BLaER1 treated with 17β-estradiol and CSF1 and Interleukin-3, amounts not matched to agents 10 nM and 100 nM (cell line): ENCODE results near the gene EPHA4.
"Not testable (repeated sequence)": the region's sequence is repeated elsewhere in the genome, so short reads cannot be mapped to it uniquely, and the experiment has no call there.

Experiments used
- H3K27ac ChIP-seq, 11 experiments: shearing (Covaris generic); formaldehyde crosslinking; 2 replicates each; pipeline ENCODE4 v1.8.1; 2022
- H3K27me3 ChIP-seq, 11 experiments: shearing (Covaris generic); formaldehyde crosslinking; 2 replicates each; pipeline ENCODE4 v1.8.1; 2022
- H3K36me3 ChIP-seq, 11 experiments: shearing (Covaris generic); formaldehyde crosslinking; 2 replicates each; pipeline ENCODE4 v1.8.1; 2022
- H3K4me1 ChIP-seq, 10 experiments: shearing (Covaris generic); formaldehyde crosslinking; 2 replicates each; pipeline ENCODE4 v1.8.1; 2022
- H3K4me2 ChIP-seq, 11 experiments: shearing (Covaris generic); formaldehyde crosslinking; 2 replicates each; pipeline ENCODE4 v1.8.1; 2022
- H3K4me3 ChIP-seq, 10 experiments: shearing (Covaris generic); formaldehyde crosslinking; 2 replicates each; pipeline ENCODE4 v1.8.1; 2022
- H3K9ac ChIP-seq, 11 experiments: shearing (Covaris generic); formaldehyde crosslinking; 2 replicates each; pipeline ENCODE4 v1.8.1; 2022
- H3K9me3 ChIP-seq, 11 experiments: shearing (Covaris generic); formaldehyde crosslinking; replicated peaks in 1 of 11; 2 replicates each; pipeline ENCODE4 v1.8.1; 2022
- H4K20me1 ChIP-seq, 11 experiments: shearing (Covaris generic); formaldehyde crosslinking; 2 replicates each; pipeline ENCODE4 v1.8.1; 2022
- Cebpa-rat ChIP-seq, 11 experiments: shearing (Covaris generic); IDR thresholded peaks; 2 replicates each; pipeline ENCODE4 v1.8.1; 2022

Gene EPHA4

GRCh38 chr2:221518935-221519625 lies 53.0 kb downstream of the EPHA4 start:
- no peaks in the 10 kb centered on the region; a peak in 1 of 22 replicates for H3K9me3 ChIP-seq
- H4K20me1 ChIP-seq: no peaks in the 10 kb centered on the region; a peak in 1 of 22 replicates
- H3K27me3 ChIP-seq: no peaks in the 10 kb centered on the region
- H3K9ac ChIP-seq: no peak overlapping the region
- peak overlapping the region; percentile 25 to 82 (median 73); a peak in 17 of 22 replicates for H3K4me2 ChIP-seq
- H3K4me1 ChIP-seq: peaks cover 30 to 45% (median 43%) of the 10 kb centered on the region in 10 experiments
- TF ChIP-seq Cebpa-rat (IDR thresholded peaks at IDR 0.05): no peak
- H3K36me3 ChIP-seq: no peaks in the 10 kb centered on the region
- H3K4me3 ChIP-seq: no peak overlapping the region
- 0 out of 22 replicates have a peak overlapping the region, but pooled peaks of 1 of the 11 experiments have one; percentile 41 for H3K27ac ChIP-seq

DNA sequence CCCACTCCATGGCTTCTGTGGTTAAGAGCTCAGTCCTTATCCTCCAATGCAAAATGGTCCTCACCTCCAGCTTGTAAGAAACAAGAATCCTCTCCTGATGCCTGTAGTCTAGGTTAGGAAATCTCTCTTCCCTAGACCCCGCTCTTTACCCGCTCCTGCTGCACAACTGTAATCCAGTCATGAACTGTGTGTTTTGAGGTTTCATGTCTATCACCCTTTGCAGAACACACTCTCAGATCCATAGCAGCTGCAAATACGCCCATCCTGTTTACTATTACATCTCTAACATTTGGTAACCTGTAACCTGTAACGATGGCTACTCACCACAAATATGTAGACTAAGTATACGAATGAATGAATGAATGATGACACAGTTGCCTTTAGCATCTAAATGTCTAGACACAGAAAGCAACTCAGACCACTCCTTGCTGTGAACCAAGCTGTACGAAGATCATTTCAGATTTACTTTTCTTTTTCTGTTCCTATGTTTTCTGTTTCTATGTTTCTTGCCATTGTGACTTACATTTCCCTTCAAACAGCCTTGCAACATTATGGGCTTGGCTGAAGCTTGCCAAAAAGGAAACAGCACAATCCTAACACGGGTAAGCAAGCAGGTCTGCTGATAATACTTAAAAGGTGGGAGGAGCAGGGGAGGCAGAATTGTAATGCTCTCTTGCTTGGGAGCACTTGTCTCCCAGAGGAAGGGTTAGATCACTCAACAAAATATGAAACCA lies 53.7 kb downstream of the EPHA4 start:
- H3K4me2 ChIP-seq: peak overlapping the region; percentile 60 to 82 (median 74)
- H3K9me3 ChIP-seq: no peaks in the 10 kb centered on the region; a peak in 1 of 22 replicates
- peak overlapping the region in 5 of 11 experiments; percentile 11 to 58 (median 41); a peak in 7 of 22 replicates for H3K27ac ChIP-seq
- peaks cover 30 to 45% (median 43%) of the 10 kb centered on the region in 10 experiments for H3K4me1 ChIP-seq
- no peaks in the 10 kb centered on the region for H3K27me3 ChIP-seq
- no peak overlapping the region for H3K4me3 ChIP-seq
- H3K36me3 ChIP-seq: no peaks in the 10 kb centered on the region
- no peak overlapping the region for H3K9ac ChIP-seq
- TF ChIP-seq Cebpa-rat (IDR thresholded peaks at IDR 0.05): no peak
- H4K20me1 ChIP-seq: no peaks in the 10 kb centered on the region; a peak in 1 of 22 replicates

- Histone ChIP-seq H3K36me3 (no peaks in the 10 kb centered on the region), H3K27ac (peak overlapping the region in 6 of 11 experiments; percentile 11 to 58 (median 46); a peak in 10 of 22 replicates), H3K27me3 (no peaks in the 10 kb centered on the region), H3K9ac (no peak overlapping the region), H3K4me1 (peaks cover 30 to 45% (median 43%) of the 10 kb centered on the region in 10 experiments), H3K4me2 (peak overlapping the region; percentile 60 to 82 (median 74)), H3K9me3 (no peaks in the 10 kb centered on the region; a peak in 1 of 22 replicates), H3K4me3 (no peak overlapping the region), H4K20me1 (no peaks in the 10 kb centered on the region; a peak in 1 of 22 replicates)
- no peak for TF ChIP-seq Cebpa-rat (IDR thresholded peaks at IDR 0.05)
Observed at GRCh38 chr2:221517696-221518151, 54.4 kb downstream of the EPHA4 start.

GRCh38 chr2:221517146-221517695 lies 54.9 kb downstream of the EPHA4 start:
- Histone ChIP-seq H3K27ac (peak overlapping the region in 6 of 11 experiments; percentile 11 to 58 (median 46); a peak in 9 of 22 replicates), H3K9me3 (no peaks in the 10 kb centered on the region; a peak in 1 of 22 replicates), H3K4me2 (peak overlapping the region; percentile 60 to 82 (median 74)), H3K9ac (no peak overlapping the region), H4K20me1 (no peaks in the 10 kb centered on the region; a peak in 1 of 22 replicates), H3K27me3 (no peaks in the 10 kb centered on the region), H3K4me3 (no peak overlapping the region), H3K36me3 (no peaks in the 10 kb centered on the region), H3K4me1 (peaks cover 30 to 45% (median 43%) of the 10 kb centered on the region in 10 experiments)
- TF ChIP-seq Cebpa-rat (IDR thresholded peaks at IDR 0.05): no peak

GRCh38 chr2:221515864-221516263 lies 56.2 kb downstream of the EPHA4 start:
- no peak overlapping the region for H3K4me2 ChIP-seq
- H3K4me1 ChIP-seq: peaks cover 24 to 36% (median 33%) of the 10 kb centered on the region in 10 experiments
- no peak for TF ChIP-seq Cebpa-rat (IDR thresholded peaks at IDR 0.05)
- no peak overlapping the region for H3K27ac ChIP-seq
- no peaks in the 10 kb centered on the region for H3K27me3 ChIP-seq
- H3K4me3 ChIP-seq: no peak overlapping the region
- H3K9me3 ChIP-seq: peaks cover 0 to 5% (median 0%) of the 10 kb centered on the region in 11 experiments; a peak in 3 of 22 replicates
- H3K9ac ChIP-seq: no peak overlapping the region
- H4K20me1 ChIP-seq: no peaks in the 10 kb centered on the region; a peak in 1 of 22 replicates
- no peaks in the 10 kb centered on the region for H3K36me3 ChIP-seq

DNA sequence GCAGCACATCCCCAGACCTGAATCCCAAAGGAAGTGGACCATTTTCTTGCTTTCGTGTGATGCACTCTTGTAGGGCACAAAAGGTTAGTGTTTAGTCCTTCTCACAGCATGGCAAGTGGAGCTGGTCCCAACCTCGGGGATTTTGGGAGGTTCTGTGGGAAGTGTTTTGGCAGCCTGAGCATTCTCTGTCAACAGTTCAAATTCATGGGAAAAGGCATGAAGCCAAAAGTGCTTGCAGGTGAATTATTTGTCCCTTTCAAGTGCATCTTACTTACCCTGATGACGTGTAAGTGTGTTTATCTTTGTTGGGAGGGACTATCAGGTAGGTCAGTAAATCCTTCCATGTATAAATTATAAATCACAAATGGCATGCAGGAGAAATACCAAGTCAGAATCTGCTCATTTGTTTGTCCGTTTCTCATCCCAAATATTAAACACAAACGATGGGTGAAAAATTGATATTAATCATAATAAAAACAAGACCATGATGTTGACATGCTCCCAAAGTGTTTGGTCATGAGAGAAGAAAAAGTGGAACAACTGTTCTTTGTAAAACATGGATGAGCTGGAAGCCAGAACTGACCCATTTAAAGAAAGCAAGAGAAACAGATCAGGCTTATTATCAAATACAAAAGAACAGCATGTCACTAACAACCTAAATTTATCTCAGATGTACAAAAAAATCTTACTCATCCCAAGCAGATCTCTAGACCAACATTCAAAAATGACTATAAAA lies 57.6 kb downstream of the EPHA4 start:
- no peak for TF ChIP-seq Cebpa-rat (IDR thresholded peaks at IDR 0.05)
- no peak overlapping the region for H3K9ac ChIP-seq
- no peak overlapping the region for H3K27ac ChIP-seq
- H4K20me1 ChIP-seq: no peaks in the 10 kb centered on the region
- no peaks in the 10 kb centered on the region for H3K36me3 ChIP-seq
- no peak overlapping the region for H3K4me3 ChIP-seq
- H3K9me3 ChIP-seq: peaks cover 0 to 5% (median 0%) of the 10 kb centered on the region in 11 experiments; a peak in 3 of 22 replicates
- peaks cover 17 to 27% (median 21%) of the 10 kb centered on the region in 10 experiments for H3K4me1 ChIP-seq
- no peaks in the 10 kb centered on the region for H3K27me3 ChIP-seq
- H3K4me2 ChIP-seq: no peak overlapping the region

DNA sequence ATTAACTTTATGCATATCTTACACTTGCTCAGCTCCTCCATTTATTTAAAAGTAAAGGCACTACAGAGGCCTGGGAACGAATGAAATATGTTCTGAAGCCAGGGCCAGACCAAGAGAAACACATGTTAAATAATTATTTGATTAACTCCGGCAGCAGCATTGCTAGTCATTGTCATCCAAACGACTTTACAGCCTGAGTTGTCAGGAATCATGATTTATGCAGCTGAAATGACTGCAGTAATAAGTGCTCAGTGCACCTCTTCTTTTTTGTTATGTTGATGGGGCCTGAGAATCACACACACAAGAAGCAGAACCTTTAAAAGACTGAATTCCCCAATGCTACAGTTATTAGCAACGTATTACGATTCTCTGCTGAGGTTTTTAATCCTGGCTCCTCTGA lies 58.9 kb downstream of the EPHA4 start:
- H3K27ac ChIP-seq: no peak overlapping the region
- no peak for TF ChIP-seq Cebpa-rat (IDR thresholded peaks at IDR 0.05)

DNA sequence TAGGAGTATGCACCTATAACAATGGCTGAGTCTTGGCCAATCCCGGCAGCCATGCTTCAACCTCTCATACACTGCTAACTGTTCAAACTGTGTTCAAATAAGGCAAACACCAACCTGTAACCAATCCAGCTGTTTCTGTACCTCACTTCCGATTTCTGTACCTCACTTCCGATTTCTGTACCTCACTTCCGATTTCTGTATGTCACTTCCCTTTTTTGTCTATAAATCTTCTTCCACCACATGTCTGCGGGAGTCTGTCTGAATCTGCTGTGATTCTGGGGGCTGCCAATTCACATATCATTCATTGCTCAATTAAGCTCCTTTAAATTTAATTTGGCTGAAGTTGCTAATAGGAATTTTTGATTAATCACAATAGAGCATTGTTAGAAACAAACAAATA lies 60.8 kb downstream of the EPHA4 start:
- H4K20me1 ChIP-seq, H3K9me3 ChIP-seq, H3K27ac ChIP-seq, H3K4me2 ChIP-seq, H3K27me3 ChIP-seq, H3K4me1 ChIP-seq, H3K9ac ChIP-seq, H3K4me3 ChIP-seq, H3K36me3 ChIP-seq: not testable (repeated sequence)

More for the DNA sequence above, 58.9 kb downstream of the EPHA4 start:
- Histone ChIP-seq H3K9me3 (peaks cover 0 to 5% (median 0%) of the 10 kb centered on the region in 11 experiments; a peak in 3 of 22 replicates), H4K20me1 (no peaks in the 10 kb centered on the region), H3K4me2 (no peak overlapping the region), H3K4me3 (no peak overlapping the region), H3K4me1 (peaks cover 12 to 16% (median 14%) of the 10 kb centered on the region in 10 experiments), H3K27me3 (no peaks in the 10 kb centered on the region), H3K36me3 (no peaks in the 10 kb centered on the region), H3K9ac (no peak overlapping the region)
